SJCRH30 (cell line): ENCODE data around the gene HERC2. TPM values are rescaled to one million over a fixed set of nuclear protein-coding genes. Genes with fewer than 3 reads are reported as not detected.
"Not testable (repeated sequence)": the region's sequence is repeated elsewhere in the genome, so short reads cannot be mapped to it uniquely, and the experiment has no call there.

Experiments
- DNase-seq, 2 experiments: peaks; one replicate each; pipeline ENCODE4 v3.0.0-alpha.2; 2015 to 2020
- H3K27ac ChIP-seq: fragments of 250-450 bp; sonication (Bioruptor Pico); 2 replicates; pipeline ENCODE4 v1.5.1; 2020; ENCODE audit warnings: mild to moderate bottlenecking, moderate library complexity
- H3K27me3 ChIP-seq: fragments of 250-450 bp; sonication (Bioruptor Pico); 2 replicates; pipeline ENCODE4 v1.5.1; 2020; ENCODE audit warnings: mild to moderate bottlenecking, moderate library complexity
- H3K36me3 ChIP-seq: fragments of 250-450 bp; sonication (Bioruptor Pico); 2 replicates; pipeline ENCODE4 v1.5.1; 2020; ENCODE audit warnings: mild to moderate bottlenecking, moderate library complexity
- H3K4me1 ChIP-seq: fragments of 250-450 bp; sonication (Bioruptor Pico); 2 replicates; pipeline ENCODE4 v1.5.1; 2020; ENCODE audit warnings: mild to moderate bottlenecking, moderate library complexity
- H3K4me3 ChIP-seq: fragments of 250-450 bp; sonication (Bioruptor Pico); 2 replicates; pipeline ENCODE4 v1.5.1; 2020; ENCODE audit warnings: mild to moderate bottlenecking, moderate library complexity
- H3K9me3 ChIP-seq: fragments of 250-450 bp; sonication (Bioruptor Pico); replicated peaks from 2 replicates; pipeline ENCODE4 v1.5.1; 2020; ENCODE audit warnings: mild to moderate bottlenecking, moderate library complexity
- total RNA-seq: library from RNA; depleted of rRNA; stranded (reverse); fragments of >200 nt; shearing (Covaris generic); gene quantifications from 2 replicates; pipeline ENCODE4 v1.2.3, GENCODE V29; 2014

Gene HERC2
- total RNA-seq, 1 experiment from 2014 or later = 41.2 TPM

- H3K9me3 ChIP-seq = 0 out of 2 replicates have a peak, but pooled peaks cover 5% of the 10 kb centered on the region
- peaks cover 3% of the 10 kb centered on the region for H3K36me3 ChIP-seq
- H3K4me3 ChIP-seq = no peak overlapping the region
- DNase-seq = no peak
- no peak overlapping the region for H3K27ac ChIP-seq
- no peaks in the 10 kb centered on the region for H3K4me1 ChIP-seq
- no peaks in the 10 kb centered on the region for H3K27me3 ChIP-seq
Observed at GRCh38 chr15:28153492-28154119, 168.4 kb downstream of the HERC2 start.

GRCh38 chr15:28152538-28152923 lies 169.4 kb downstream of the HERC2 start:
- not testable (repeated sequence) for H3K9me3 ChIP-seq, H3K27me3 ChIP-seq, H3K27ac ChIP-seq, DNase-seq, H3K36me3 ChIP-seq, H3K4me3 ChIP-seq, H3K4me1 ChIP-seq

- H3K4me3 ChIP-seq, H3K27me3 ChIP-seq, H3K4me1 ChIP-seq, H3K36me3 ChIP-seq, H3K27ac ChIP-seq, H3K9me3 ChIP-seq, DNase-seq: not testable (repeated sequence)
Observed at GRCh38 chr15:28151864-28152537, 170.0 kb downstream of the HERC2 start.

- DNase-seq = no peak
- no peaks in the 10 kb centered on the region for H3K27me3 ChIP-seq
- no peaks in the 10 kb centered on the region for H3K9me3 ChIP-seq
- peaks cover 13% of the 10 kb centered on the region for H3K36me3 ChIP-seq
- H3K27ac ChIP-seq = no peak overlapping the region
- no peak overlapping the region for H3K4me3 ChIP-seq
- no peaks in the 10 kb centered on the region for H3K4me1 ChIP-seq
Observed at GRCh38 chr15:28147801-28148200, 174.2 kb downstream of the HERC2 start.

- peaks cover 15% of the 10 kb centered on the region; the same call in 1 of the 2 replicates for H3K36me3 ChIP-seq
- H3K4me3 ChIP-seq, DNase-seq, H3K4me1 ChIP-seq, H3K27ac ChIP-seq, H3K9me3 ChIP-seq, H3K27me3 ChIP-seq: not testable (repeated sequence)
Observed at GRCh38 chr15:28145419-28145818, 176.6 kb downstream of the HERC2 start.

GRCh38 chr15:28140062-28140461 lies 181.9 kb downstream of the HERC2 start:
- Histone ChIP-seq H3K4me3 (no peak overlapping the region), H3K27me3 (no peaks in the 10 kb centered on the region), H3K4me1 (no peaks in the 10 kb centered on the region), H3K36me3 (peaks cover 13% of the 10 kb centered on the region; the same call in 1 of the 2 replicates), H3K27ac (no peak overlapping the region), H3K9me3 (no peaks in the 10 kb centered on the region)
- no peak for DNase-seq

- H3K27ac ChIP-seq, H3K27me3 ChIP-seq, H3K9me3 ChIP-seq, H3K4me3 ChIP-seq, H3K4me1 ChIP-seq, DNase-seq: not testable (repeated sequence)
- H3K36me3 ChIP-seq = peaks cover 13% of the 10 kb centered on the region; the same call in 1 of the 2 replicates
Observed at GRCh38 chr15:28137408-28138039, 184.5 kb downstream of the HERC2 start.

- H3K27me3 ChIP-seq, H3K27ac ChIP-seq, DNase-seq, H3K9me3 ChIP-seq, H3K4me3 ChIP-seq, H3K4me1 ChIP-seq: not testable (repeated sequence)
- H3K36me3 ChIP-seq = peaks cover 17% of the 10 kb centered on the region; the same call in 1 of the 2 replicates
Observed at GRCh38 chr15:28136236-28136904, 185.6 kb downstream of the HERC2 start.

- no peaks in the 10 kb centered on the region for H3K4me1 ChIP-seq
- H3K4me3 ChIP-seq = no peak overlapping the region
- H3K36me3 ChIP-seq = peaks cover 14% of the 10 kb centered on the region; the same call in 1 of the 2 replicates
- no peaks in the 10 kb centered on the region for H3K27me3 ChIP-seq
- no peaks in the 10 kb centered on the region for H3K9me3 ChIP-seq
- H3K27ac ChIP-seq = no peak overlapping the region
- DNase-seq = no peak
Observed at GRCh38 chr15:28133281-28133680, 188.7 kb downstream of the HERC2 start.

GRCh38 chr15:28132524-28133275 lies 189.3 kb downstream of the HERC2 start:
- H3K4me1 ChIP-seq = no peaks in the 10 kb centered on the region
- no peaks in the 10 kb centered on the region for H3K27me3 ChIP-seq
- H3K9me3 ChIP-seq = no peaks in the 10 kb centered on the region
- no peak overlapping the region for H3K27ac ChIP-seq
- H3K4me3 ChIP-seq = no peak overlapping the region
- DNase-seq = no peak
- H3K36me3 ChIP-seq = peaks cover 14% of the 10 kb centered on the region; the same call in 1 of the 2 replicates

GRCh38 chr15:28131946-28132345 lies 190.0 kb downstream of the HERC2 start:
- Histone ChIP-seq H3K27ac (no peak overlapping the region), H3K36me3 (peaks cover 14% of the 10 kb centered on the region; the same call in 1 of the 2 replicates), H3K27me3 (no peaks in the 10 kb centered on the region), H3K9me3 (no peaks in the 10 kb centered on the region), H3K4me1 (no peaks in the 10 kb centered on the region), H3K4me3 (no peak overlapping the region)
- no peak for DNase-seq

- no peaks in the 10 kb centered on the region for H3K27me3 ChIP-seq
- no peak for DNase-seq
- H3K9me3 ChIP-seq = no peaks in the 10 kb centered on the region
- H3K4me3 ChIP-seq = no peak overlapping the region
- H3K27ac ChIP-seq = no peak overlapping the region
- H3K36me3 ChIP-seq = peaks cover 14% of the 10 kb centered on the region; the same call in 1 of the 2 replicates
- no peaks in the 10 kb centered on the region for H3K4me1 ChIP-seq
Observed at GRCh38 chr15:28131400-28131799, 190.6 kb downstream of the HERC2 start.

- Histone ChIP-seq H3K27me3 (no peaks in the 10 kb centered on the region), H3K27ac (no peak overlapping the region), H3K36me3 (peaks cover 14% of the 10 kb centered on the region; the same call in 1 of the 2 replicates), H3K4me3 (no peak overlapping the region), H3K9me3 (no peaks in the 10 kb centered on the region), H3K4me1 (no peaks in the 10 kb centered on the region)
- DNase-seq = no peak
Observed at GRCh38 chr15:28130651-28131050, 191.3 kb downstream of the HERC2 start.

- Histone ChIP-seq H3K36me3 (peaks cover 14% of the 10 kb centered on the region; the same call in 1 of the 2 replicates), H3K27ac (no peak overlapping the region)
- no peak for DNase-seq
Observed at GRCh38 chr15:28129231-28129848, 192.6 kb downstream of the HERC2 start.

More at GRCh38 chr15:28129231-28129848, 192.6 kb downstream of the HERC2 start:
- H3K27me3 ChIP-seq = no peaks in the 10 kb centered on the region
- H3K9me3 ChIP-seq = no peaks in the 10 kb centered on the region
- no peaks in the 10 kb centered on the region for H3K4me1 ChIP-seq
- no peak overlapping the region for H3K4me3 ChIP-seq
